Measurements from ENCODE around the gene SLFNL1. TPM values are rescaled to one million over a fixed set of nuclear protein-coding genes. Genes with fewer than 3 reads are reported as not detected.

Gene SLFNL1
- total and polyA plus RNA-seq, 2 donors (not counting 1 experiment from before 2014, with no cell fraction given) = 0.18 to 1.2 TPM

DNA sequence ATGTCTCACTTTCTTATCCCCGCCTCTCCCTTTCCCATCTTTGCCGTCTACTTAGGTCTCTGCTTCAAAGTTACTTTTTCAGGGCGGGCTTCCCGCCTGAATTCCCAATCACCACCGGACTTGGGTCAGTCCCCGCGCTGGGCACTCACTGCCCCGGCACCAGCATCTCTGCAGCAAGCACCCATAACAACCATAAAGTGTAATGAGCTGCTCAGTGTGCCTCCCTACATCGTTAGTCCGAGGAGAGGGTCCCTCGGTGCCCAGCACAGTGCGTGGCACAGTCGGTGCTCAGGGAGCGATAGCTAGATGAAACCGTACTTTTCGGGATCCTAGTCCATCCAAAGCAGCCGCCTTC, 42.7 kb downstream of the SLFNL1 start:
- H3K27me3 ChIP-seq (replicated peaks in 1 of 4; ENCODE audit: control extremely low read depth in 1 of 4, control insufficient read depth in 3 of 4, insufficient read depth in 4 of 4, low read length in 3 of 4) = no peaks in the 10 kb centered on the region
- ATAC-seq (ENCODE audit: low read depth) (no peak), DNase-seq (no peak)
- ChIA-PET CTCF (interaction anchor here (0.6 to 1.1 kb wide), 2 partner anchors 20 to 25 kb away, joined by 3 to 5 read pairs; no protein-coding TSS in a partner anchor), POLR2A (interaction anchor here (0.6 kb wide), 1 partner anchor 116 kb away, joined by 3 read pairs; no protein-coding TSS in a partner anchor)
- H3K27ac ChIP-seq (ENCODE audit: low read length in 2 of 2) = peak overlapping the region; percentile 82 to 87
- H3K4me3 ChIP-seq (ENCODE audit: control extremely low read depth in 1 of 5, extremely low read depth in 1 of 5, insufficient read depth in 1 of 5, low read depth in 2 of 5, low read length in 4 of 5) = peak overlapping the region; percentile 2 to 89 (median 82)
- no peaks in the 10 kb centered on the region for H3K9me3 ChIP-seq (ENCODE audit: control extremely low read depth in 1 of 3, control insufficient read depth in 2 of 3, insufficient read depth in 1 of 3, low read length in 2 of 3)
- Mint-ChIP-seq H3K9me3 (ENCODE audit: insufficient read depth) (no peaks in the 10 kb centered on the region), H3K4me3 (peak overlapping the region; percentile 89), H3K4me1 (peaks cover 15% of the 10 kb centered on the region), H3K27me3 (no peaks in the 10 kb centered on the region), H3K27ac (peak overlapping the region; percentile 94)
- no peaks in the 10 kb centered on the region for H4K20me1 ChIP-seq (ENCODE audit: control insufficient read depth, insufficient read depth, low read length, poor library complexity, severe bottlenecking)
- peaks cover 13 to 18% of the 10 kb centered on the region in 2 donors for H3K4me1 ChIP-seq (ENCODE audit: control insufficient read depth in 2 of 2, insufficient read depth in 2 of 2, low read length in 2 of 2)
- peak overlapping the region; percentile 81 for H3K9ac ChIP-seq (ENCODE audit: low read length)
- peaks cover 0 to 3% of the 10 kb centered on the region in 2 experiments for H3K36me3 ChIP-seq (replicated peaks in 1 of 2; ENCODE audit: control extremely low read depth in 1 of 2, control insufficient read depth in 1 of 2, extremely low read depth in 1 of 2, insufficient read depth in 2 of 2, low read length in 1 of 2)
- 48% methylated on average over 17 of the region's 17 CpGs for WGBS (ENCODE audit: insufficient coverage)
- TF ChIP-seq, protein P1, sequence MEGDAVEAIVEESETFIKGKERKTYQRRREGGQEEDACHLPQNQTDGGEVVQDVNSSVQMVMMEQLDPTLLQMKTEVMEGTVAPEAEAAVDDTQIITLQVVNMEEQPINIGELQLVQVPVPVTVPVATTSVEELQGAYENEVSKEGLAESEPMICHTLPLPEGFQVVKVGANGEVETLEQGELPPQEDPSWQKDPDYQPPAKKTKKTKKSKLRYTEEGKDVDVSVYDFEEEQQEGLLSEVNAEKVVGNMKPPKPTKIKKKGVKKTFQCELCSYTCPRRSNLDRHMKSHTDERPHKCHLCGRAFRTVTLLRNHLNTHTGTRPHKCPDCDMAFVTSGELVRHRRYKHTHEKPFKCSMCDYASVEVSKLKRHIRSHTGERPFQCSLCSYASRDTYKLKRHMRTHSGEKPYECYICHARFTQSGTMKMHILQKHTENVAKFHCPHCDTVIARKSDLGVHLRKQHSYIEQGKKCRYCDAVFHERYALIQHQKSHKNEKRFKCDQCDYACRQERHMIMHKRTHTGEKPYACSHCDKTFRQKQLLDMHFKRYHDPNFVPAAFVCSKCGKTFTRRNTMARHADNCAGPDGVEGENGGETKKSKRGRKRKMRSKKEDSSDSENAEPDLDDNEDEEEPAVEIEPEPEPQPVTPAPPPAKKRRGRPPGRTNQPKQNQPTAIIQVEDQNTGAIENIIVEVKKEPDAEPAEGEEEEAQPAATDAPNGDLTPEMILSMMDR (IDR thresholded peaks at IDR 0.05) = no peak
- TF ChIP-seq EZH2 (IDR thresholded peaks at IDR 0.05; ENCODE audit: borderline replicate concordance, insufficient read depth, low read depth, low read length, poor library complexity, severe bottlenecking) = no peak
- intact Hi-C loops (cut with micrococcal nuclease) = loop anchor here (1.0 to 5.0 kb wide), 3 partner anchors 24 to 312 kb away; partner anchors contain the start of genes CITED4 and RIMS3
- H2AFZ ChIP-seq (ENCODE audit: insufficient read depth, low read depth, low read length, poor library complexity, severe bottlenecking) = peak overlapping the region; percentile 100
- peak overlapping the region; percentile 87 for H3K4me2 ChIP-seq (replicated peaks; ENCODE audit: low read depth, low read length, poor library complexity, severe bottlenecking)
- H3K79me2 ChIP-seq (ENCODE audit: control insufficient read depth, insufficient read depth, low read length) = peaks cover 38% of the 10 kb centered on the region

DNA sequence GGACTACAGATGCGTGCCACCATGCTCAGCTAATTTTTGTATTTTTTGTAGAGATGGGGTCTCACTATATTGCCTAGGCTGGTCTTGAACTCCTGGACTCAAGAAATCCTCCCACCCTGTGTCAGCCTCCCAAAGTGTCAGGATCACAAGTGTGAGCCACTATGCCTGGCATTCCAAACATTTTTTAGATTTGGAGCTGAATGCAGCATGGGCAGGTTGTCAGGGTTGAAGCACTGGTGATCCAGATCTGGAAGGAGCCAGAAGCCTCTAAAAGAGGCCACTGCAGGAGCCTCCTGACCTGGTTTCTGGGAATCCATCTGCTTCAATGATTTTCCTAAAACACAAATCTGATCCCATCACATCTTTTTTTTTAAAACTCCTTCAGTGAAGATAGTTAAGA, 43.8 kb downstream of the SLFNL1 start:
- CTCF ChIA-PET = interaction anchor here (0.7 kb wide), 1 partner anchor 113 kb away, joined by 3 read pairs; no protein-coding TSS in a partner anchor
- no peaks in the 10 kb centered on the region for H3K27me3 Mint-ChIP-seq
- Histone ChIP-seq H3K27me3 (replicated peaks in 1 of 4; ENCODE audit: control extremely low read depth in 1 of 4, control insufficient read depth in 3 of 4, insufficient read depth in 4 of 4, low read length in 3 of 4) (no peaks in the 10 kb centered on the region), H3K27ac (ENCODE audit: low read length in 2 of 2) (no peak overlapping the region), H3K9ac (ENCODE audit: low read length) (no peak overlapping the region), H3K4me3 (ENCODE audit: control extremely low read depth in 1 of 5, extremely low read depth in 1 of 5, insufficient read depth in 1 of 5, low read depth in 2 of 5, low read length in 4 of 5) (no peak overlapping the region), H3K4me2 (replicated peaks; ENCODE audit: low read depth, low read length, poor library complexity, severe bottlenecking) (no peak overlapping the region), H3K36me3 (replicated peaks in 1 of 2; ENCODE audit: control extremely low read depth in 1 of 2, control insufficient read depth in 1 of 2, extremely low read depth in 1 of 2, insufficient read depth in 2 of 2, low read length in 1 of 2) (no peaks in the 10 kb centered on the region), H3K4me1 (ENCODE audit: control insufficient read depth in 2 of 2, insufficient read depth in 2 of 2, low read length in 2 of 2) (peaks cover 13 to 18% of the 10 kb centered on the region in 2 donors), H4K20me1 (ENCODE audit: control insufficient read depth, insufficient read depth, low read length, poor library complexity, severe bottlenecking) (no peaks in the 10 kb centered on the region), H2AFZ (ENCODE audit: insufficient read depth, low read depth, low read length, poor library complexity, severe bottlenecking) (no peak overlapping the region), H3K9me3 (ENCODE audit: control extremely low read depth in 1 of 3, control insufficient read depth in 2 of 3, insufficient read depth in 1 of 3, low read length in 2 of 3) (no peaks in the 10 kb centered on the region), H3K79me2 (ENCODE audit: control insufficient read depth, insufficient read depth, low read length) (peaks cover 27% of the 10 kb centered on the region)
- no peak for TF ChIP-seq EZH2 (IDR thresholded peaks at IDR 0.05; ENCODE audit: borderline replicate concordance, insufficient read depth, low read depth, low read length, poor library complexity, severe bottlenecking)
- no peak overlapping the region for H3K27ac Mint-ChIP-seq
- DNase-seq = no peak
- peaks cover 15% of the 10 kb centered on the region for H3K4me1 Mint-ChIP-seq
- WGBS (ENCODE audit: insufficient coverage) = no CpG with 5 or more reads among the region's 1 CpG
- intact Hi-C loops (cut with micrococcal nuclease) = loop anchor here (5.0 kb wide), 1 partner anchor 310 kb away; the partner anchor contains the start of gene RIMS3
- POLR2A ChIA-PET = no interaction called here
- H3K4me3 Mint-ChIP-seq = no peak overlapping the region
- H3K9me3 Mint-ChIP-seq (ENCODE audit: insufficient read depth) = no peaks in the 10 kb centered on the region
- ATAC-seq (ENCODE audit: low read depth) = no peak

All from B cell (primary cell).